ENCODE data around the gene PXDN.

- TF ChIP-seq CTCF (IDR thresholded peaks at IDR 0.05; ENCODE audit: low read length) = no peak
- no peak for TF ChIP-seq EZH2 (optimal IDR thresholded peaks at IDR 0.05; ENCODE audit: low read depth, low read length)
- no peak for TF ChIP-seq EZH2phosphoT487 (IDR thresholded peaks at IDR 0.05; ENCODE audit: low read length)
Measured at GRCh38 chr2:1661891-1662605, 82.3 kb downstream of the PXDN start.

Data from MM.1S (cell line).